H1 (cell line): ENCODE data around the gene UPB1. TPM values are rescaled to one million over a fixed set of nuclear protein-coding genes. Genes with fewer than 3 reads are reported as not detected.

ENCODE experiments used
- CTCF ChIA-PET: fragments of 300-600 bp; sonication (Branson Sonifier 250); formaldehyde crosslinking; loops from one replicate; lab custom pipeline; 2021; ENCODE audit not compliant: partially characterized antibody; lab: Charles Lee
- POLR2A ChIA-PET: fragments of 300-600 bp; sonication (Branson Sonifier 250); formaldehyde crosslinking; loops from one replicate; lab custom pipeline; 2021; ENCODE audit warnings: inconsistent platforms; ENCODE audit not compliant: partially characterized antibody; lab: Charles Lee
- DNase-seq, 2 experiments: peaks; one replicate each; pipeline versions ENCODE4 v3.0.0 to v3.0.0-alpha.2; 2010 to 2022; ENCODE audit warnings: low spot score in 2 of 2, low read depth in 1 of 2, mixed read lengths in 1 of 2
- FAIRE-seq: peaks from 2 replicates; lab custom pipeline; 2011; peaks lifted over from hg19 to GRCh38; lab: Jason Lieb, UNC
- H2AFZ ChIP-seq: 2 replicates; pipeline ENCODE4 v1.8.1; 2012; ENCODE audit warnings: low read length, inconsistent platforms
- H2AK5ac ChIP-seq: 2 replicates; pipeline ENCODE4 v1.6.1; 2013; ENCODE audit warnings: low read depth, low read length
- H2BK120ac ChIP-seq: replicated peaks from 2 replicates; pipeline ENCODE3; 2013; ENCODE audit warnings: low read depth, low read length, inconsistent platforms
- H2BK12ac ChIP-seq: 2 replicates; pipeline ENCODE4 v1.6.1; 2013; ENCODE audit warnings: low read depth, low read length
- H2BK15ac ChIP-seq: 2 replicates; pipeline ENCODE4 v1.6.1; 2013; ENCODE audit warnings: low read length
- H2BK20ac ChIP-seq: 2 replicates; pipeline ENCODE4 v1.6.1; 2013; ENCODE audit warnings: low read length
- H2BK5ac ChIP-seq: 2 replicates; pipeline ENCODE4 v1.6.1; 2013; ENCODE audit warnings: low read depth, low read length
- H3K14ac ChIP-seq: 2 replicates; pipeline ENCODE4 v1.6.1; 2013; ENCODE audit warnings: inconsistent platforms; ENCODE audit not compliant: insufficient read length
- H3K18ac ChIP-seq: 2 replicates; pipeline ENCODE4 v1.6.1; 2013; ENCODE audit warnings: low read length; ENCODE audit errors: extremely low read depth
- H3K23ac ChIP-seq: 2 replicates; pipeline ENCODE4 v1.6.1; 2013; ENCODE audit warnings: inconsistent platforms; ENCODE audit not compliant: insufficient read length
- H3K23me2 ChIP-seq: 2 replicates; pipeline ENCODE4 v1.6.1; 2013; ENCODE audit warnings: low read depth, low read length
- H3K27ac ChIP-seq: 2 replicates; pipeline ENCODE4 v1.6.1; 2011; ENCODE audit warnings: low read depth, low read length, inconsistent platforms
- H3K27me3 ChIP-seq, 4 experiments: replicated peaks in 1 of 4; 1 replicate in 1 of 4; 2 replicates in 3 of 4; pipeline versions ENCODE4 v1.6.1 to v1.8.1; 2011 to 2013; ENCODE audit warnings: low read length in 3 of 4, mild to moderate bottlenecking in 3 of 4, inconsistent platforms in 2 of 4, mixed read lengths in 2 of 4, moderate library complexity in 1 of 4; ENCODE audit not compliant: control insufficient read depth in 3 of 4, insufficient read depth in 3 of 4; ENCODE audit errors: extremely low read depth in 1 of 4
- H3K36me3 ChIP-seq, 4 experiments: 2 replicates each; pipeline versions ENCODE4 v1.6.1 to v1.8.1; 2011 to 2013; ENCODE audit warnings: mild to moderate bottlenecking in 4 of 4, low read length in 3 of 4, moderate library complexity in 2 of 4, control low read depth in 1 of 4, inconsistent platforms in 1 of 4; ENCODE audit not compliant: insufficient read depth in 4 of 4, control insufficient read depth in 2 of 4
- H3K4ac ChIP-seq: replicated peaks from 2 replicates; pipeline ENCODE3; 2013; ENCODE audit warnings: low read length, low read depth, mixed read lengths, inconsistent platforms; ENCODE audit not compliant: insufficient read length
- H3K4me1 ChIP-seq, 4 experiments: replicated peaks in 1 of 4; 1 replicate in 1 of 4; 2 replicates in 3 of 4; pipeline versions ENCODE4 v1.6.1 to v1.8.1; 2011 to 2013; ENCODE audit warnings: low read length in 3 of 4, inconsistent platforms in 2 of 4, mixed read lengths in 1 of 4; ENCODE audit not compliant: insufficient read depth in 4 of 4, control insufficient read depth in 3 of 4
- H3K4me2 ChIP-seq, 2 experiments: 2 replicates each; pipeline versions ENCODE4 v1.6.1 to v1.8.1; 2011 to 2013; ENCODE audit warnings: low read depth in 2 of 2, low read length in 2 of 2, control low read depth in 1 of 2, inconsistent platforms in 1 of 2, mild to moderate bottlenecking in 1 of 2; ENCODE audit not compliant: insufficient read depth in 1 of 2
- H3K4me3 ChIP-seq, 4 experiments: fragments of 200-600, 300-600 bp in 1 of 4; sonication (generic), shearing (Covaris generic), sonication (Bioruptor Twin) in 1 of 4; 2 replicates each; pipeline versions ENCODE4 v1.5.1 to v1.8.1; 2011 to 2016; ENCODE audit warnings: low read length in 4 of 4, low read depth in 3 of 4, control low read depth in 2 of 4, inconsistent platforms in 2 of 4, mild to moderate bottlenecking in 2 of 4, mixed read lengths in 1 of 4, moderate library complexity in 1 of 4; ENCODE audit not compliant: insufficient read depth in 2 of 4; ENCODE audit errors: extremely low read depth in 1 of 4
- H3K56ac ChIP-seq: replicated peaks from 2 replicates; pipeline ENCODE3; 2013; ENCODE audit warnings: low read depth, mild to moderate bottlenecking, mixed read lengths, low read length, inconsistent platforms; ENCODE audit not compliant: insufficient read length
- H3K79me1 ChIP-seq: 2 replicates; pipeline ENCODE4 v1.6.1; 2013; ENCODE audit warnings: low read depth, low read length, control low read depth
- H3K79me2 ChIP-seq, 2 experiments: 2 replicates each; pipeline versions ENCODE4 v1.6.1 to v1.8.1; 2012 to 2013; ENCODE audit warnings: low read length in 2 of 2, mild to moderate bottlenecking in 2 of 2, inconsistent platforms in 1 of 2; ENCODE audit not compliant: insufficient read depth in 2 of 2, control insufficient read depth in 1 of 2
- H3K9ac ChIP-seq, 4 experiments: replicated peaks in 1 of 4; 1 replicate in 1 of 4; 2 replicates in 3 of 4; pipeline versions ENCODE4 v1.6.1 to v1.8.1; 2011 to 2013; ENCODE audit warnings: low read depth in 3 of 4, low read length in 3 of 4, control low read depth in 2 of 4, mild to moderate bottlenecking in 2 of 4, moderate library complexity in 2 of 4, inconsistent platforms in 1 of 4; ENCODE audit errors: extremely low read depth in 1 of 4
- H3K9me3 ChIP-seq, 2 experiments: 2 replicates each; pipeline versions ENCODE4 v1.6.1 to v1.8.1; 2012 to 2013; ENCODE audit warnings: mild to moderate bottlenecking in 2 of 2, moderate library complexity in 2 of 2, control low read depth in 1 of 2, inconsistent platforms in 1 of 2, low read depth in 1 of 2, low read length in 1 of 2, mixed read lengths in 1 of 2; ENCODE audit not compliant: insufficient read depth in 2 of 2
- H4K20me1 ChIP-seq, 2 experiments: replicated peaks in 1 of 2; 2 replicates each; pipeline versions ENCODE3 to v1.8.1; 2011 to 2013; ENCODE audit warnings: inconsistent platforms in 2 of 2, low read length in 2 of 2, mild to moderate bottlenecking in 1 of 2; ENCODE audit not compliant: insufficient read depth in 2 of 2, control insufficient read depth in 1 of 2
- H4K5ac ChIP-seq: 2 replicates; pipeline ENCODE4 v1.6.1; 2013; ENCODE audit warnings: low read length, low read depth, mixed read lengths, inconsistent platforms; ENCODE audit not compliant: insufficient read length
- H4K8ac ChIP-seq: 2 replicates; pipeline ENCODE4 v1.8.0; 2013; ENCODE audit warnings: mild to moderate bottlenecking, moderate library complexity, low read length, inconsistent platforms; ENCODE audit not compliant: insufficient read depth; ENCODE audit errors: extremely low read depth
- H4K91ac ChIP-seq: replicated peaks from 2 replicates; pipeline ENCODE3; 2013; ENCODE audit warnings: low read length, mixed read lengths, inconsistent platforms; ENCODE audit not compliant: insufficient read length
- CTBP2 ChIP-seq: IDR thresholded peaks from 2 replicates; pipeline ENCODE4 v1.7.0; 2011; ENCODE audit warnings: borderline replicate concordance, mild to moderate bottlenecking, moderate library complexity, mixed read lengths, low read length; ENCODE audit not compliant: insufficient read depth, insufficient read length
- FOSL1 ChIP-seq: IDR thresholded peaks from 2 replicates; pipeline ENCODE4 v1.6.1; 2011; ENCODE audit warnings: mild to moderate bottlenecking, low read depth, low read length, moderate library complexity; ENCODE audit not compliant: insufficient read depth
- KDM1A ChIP-seq: fragments of 200-600, 300-600 bp; sonication (generic); IDR thresholded peaks from 2 replicates; pipeline ENCODE4 v1.7.1; 2016; ENCODE audit warnings: mild to moderate bottlenecking, low read length, borderline replicate concordance
- TEAD4 ChIP-seq: IDR thresholded peaks from 2 replicates; pipeline ENCODE4 v1.6.1; 2012; ENCODE audit warnings: low read depth, low read length, inconsistent platforms, mixed read lengths
- WGBS, 2 experiments: shearing (Covaris generic) in 1 of 2; methylation state at CpG; one replicate each; pipeline versions ENCODE4 v1.1.6 to v1.1.7; 2013 to 2015; ENCODE audit warnings: low lambda C conversion rate in 2 of 2, mixed read lengths in 2 of 2, inconsistent platforms in 1 of 2, low coverage in 1 of 2, missing lambda C conversion rate in 1 of 2; ENCODE audit not compliant: insufficient replicate concordance in 2 of 2, insufficient coverage in 1 of 2, insufficient read length in 1 of 2; ENCODE audit errors: extremely low coverage in 1 of 2, missing lambda C conversion rate in 1 of 2; 5-methylcytosine and 5-hydroxymethylcytosine counted together
- polyA plus RNA-seq, 7 experiments: library from polyadenylated mRNA; depleted of rRNA in 3 of 7; stranded (reverse) in 5 of 7; unstranded in 2 of 7; fragments of >200 nt in 5 of 7; fragments of 200-250 nt in 2 of 7; gene quantifications; 1 replicate in 5 of 7; 2 replicates in 1 of 7; 4 replicates in 1 of 7; pipeline versions ENCODE4 v1.2.1 to v1.2.3, GENCODE V29; 2011 to 2013; ENCODE audit warnings: missing spikeins in 2 of 7, mixed read lengths in 2 of 7
- total RNA-seq: library from RNA; stranded (reverse); fragmentation: NEBNext Ultra II Directional; extraction: Animal tissue kit (Norgen Biotek cat#: 25700); gene quantifications from 2 replicates; pipeline ENCODE4 v1.2.1, GENCODE V29; 2021

Gene UPB1
- total and polyA plus RNA-seq, 2 of the 8 experiments (the other 6 are each of a cell fraction or from before 2014, with no cell fraction given), result 0.09 TPM; not detected in 1

GRCh38 chr22:24489011-24489410 lies 6.1 kb upstream of the UPB1 start:
- no peak overlapping the region for H2BK120ac ChIP-seq
- ChIA-PET POLR2A (no interaction called here), CTCF (interaction anchor here (0.9 kb wide), 1 partner anchor 39 kb away, joined by 3 read pairs; no protein-coding TSS in a partner anchor)
- DNase-seq (no peak), FAIRE-seq (no peak)
- no peaks in the 10 kb centered on the region for H3K79me2 ChIP-seq
- H2AK5ac ChIP-seq, result no peak overlapping the region
- peaks cover 4 to 8% (median 7%) of the 10 kb centered on the region in 4 experiments for H3K27me3 ChIP-seq
- no peak overlapping the region for H3K4ac ChIP-seq
- H3K36me3 ChIP-seq, result no peaks in the 10 kb centered on the region
- H4K5ac ChIP-seq, result no peak overlapping the region
- no peak overlapping the region for H2BK5ac ChIP-seq
- no peak overlapping the region for H2BK15ac ChIP-seq
- no peaks in the 10 kb centered on the region for H3K9me3 ChIP-seq
- H3K56ac ChIP-seq, result no peak overlapping the region
- H3K79me1 ChIP-seq, result no peaks in the 10 kb centered on the region
- H4K91ac ChIP-seq, result no peak overlapping the region
- no peak overlapping the region for H3K9ac ChIP-seq
- no peak overlapping the region for H2BK20ac ChIP-seq
- WGBS, 2 experiments, result 75% methylated on average over 2 of the region's 2 CpGs; no CpG with 5 or more reads in 1 of the 2 experiments
- H2AFZ ChIP-seq, result no peak overlapping the region
- no peak overlapping the region for H3K14ac ChIP-seq
- H3K4me1 ChIP-seq, result no peaks in the 10 kb centered on the region; a peak in 2 of 7 replicates
- no peak overlapping the region for H4K8ac ChIP-seq
- no peak overlapping the region for H3K27ac ChIP-seq
- no peak overlapping the region for H3K4me3 ChIP-seq
- H3K4me2 ChIP-seq, result no peak overlapping the region
- no peak overlapping the region for H2BK12ac ChIP-seq
- no peak overlapping the region for H3K18ac ChIP-seq
- no peak for TF ChIP-seq FOSL1
- no peak for TF ChIP-seq CTBP2
- no peak for TF ChIP-seq KDM1A
- TF ChIP-seq TEAD4, result no peak
- H4K20me1 ChIP-seq, result no peaks in the 10 kb centered on the region
- H3K23me2 ChIP-seq, result no peaks in the 10 kb centered on the region; the same call in 1 of the 2 replicates
- H3K23ac ChIP-seq, result no peak overlapping the region
